ENCODE results near the gene DNAJB2. TPM values are rescaled to one million over a fixed set of nuclear protein-coding genes. Genes with fewer than 3 reads are reported as not detected.

DNAJB2 gene
- total RNA-seq, 1 experiment from 2014 or later, result 36.2 TPM

- H3K9me3 ChIP-seq (ENCODE audit: control insufficient read depth in 1 of 2, insufficient read depth in 1 of 2, low read depth in 1 of 2, low read length in 2 of 2), result no peaks in the 10 kb centered on the region
- no peaks in the 10 kb centered on the region for H3K27me3 ChIP-seq (ENCODE audit: insufficient read depth, low read length)
- ChIA-PET CTCF (interaction anchor here (1.2 kb wide), 1 partner anchor 9 kb away, joined by 3 read pairs; the partner anchor contains the start of gene DNAJB2), RAD21 (ENCODE audit: low non-redundant PET in 1 of 2, low total read pairs in 2 of 2, uncharacterized antibody in 2 of 2, unreplicated experiment in 2 of 2) (no interaction called here), POLR2A (no interaction called here)
- H3K4me3 ChIP-seq (replicated peaks in 1 of 2; ENCODE audit: low read depth in 1 of 2, low read length in 2 of 2), result no peak overlapping the region
- no peak overlapping the region for H3K27ac ChIP-seq (ENCODE audit: low read depth, low read length)
- ATAC-seq, result no peak
- TF ChIP-seq TCF7L2 (IDR thresholded peaks at IDR 0.05; ENCODE audit: borderline replicate concordance, extremely low read depth, insufficient read depth, insufficient read length) (no peak), SP1 (IDR thresholded peaks at IDR 0.05; ENCODE audit: low read depth) (no peak), EZH2 (IDR thresholded peaks at IDR 0.05) (no peak), JUND (IDR thresholded peaks at IDR 0.05) (no peak)
- no peak overlapping the region for H3K9ac ChIP-seq (ENCODE audit: low read length)
- peaks cover 16 to 18% of the 10 kb centered on the region in 2 experiments for H3K4me1 ChIP-seq (ENCODE audit: control insufficient read depth in 1 of 2, insufficient read depth in 2 of 2, low read length in 2 of 2)
- BruUV-seq (replicated peaks), result no TSS peak
- H3K36me3 ChIP-seq (ENCODE audit: control insufficient read depth in 1 of 2, insufficient read depth in 2 of 2, low read length in 2 of 2), result no peaks in the 10 kb centered on the region
- no peak overlapping the region for H3K4me2 ChIP-seq (ENCODE audit: low read length)
- no peaks in the 10 kb centered on the region for H4K20me1 ChIP-seq (ENCODE audit: insufficient read depth)
- no peak overlapping the region for H2AFZ ChIP-seq (ENCODE audit: low read depth, low read length, poor library complexity, severe bottlenecking)
- DNase-seq (ENCODE audit: low read depth, low spot score), result no peak
- no peaks in the 10 kb centered on the region for H3K79me2 ChIP-seq (ENCODE audit: insufficient read depth, low read length)
- intact Hi-C loops (cut with micrococcal nuclease), result no loop called here
- H3K9me2 ChIP-seq (ENCODE audit: insufficient read depth), result no peaks in the 10 kb centered on the region
These were observed 8.6 kb downstream of the DNAJB2 start for GRCh38 chr2:219287580-219288265.

GRCh38 chr2:219289195-219289536, 10.0 kb downstream of the DNAJB2 start:
- Histone ChIP-seq H3K27me3 (ENCODE audit: insufficient read depth, low read length) (no peaks in the 10 kb centered on the region), H2AFZ (ENCODE audit: low read depth, low read length, poor library complexity, severe bottlenecking) (no peak overlapping the region), H3K9me3 (ENCODE audit: control insufficient read depth in 1 of 2, insufficient read depth in 1 of 2, low read depth in 1 of 2, low read length in 2 of 2) (no peaks in the 10 kb centered on the region), H3K9ac (ENCODE audit: low read length) (no peak overlapping the region), H3K4me2 (ENCODE audit: low read length) (peak overlapping the region; percentile 41; the same call in 1 of the 2 replicates), H3K9me2 (ENCODE audit: insufficient read depth) (no peaks in the 10 kb centered on the region), H3K36me3 (ENCODE audit: control insufficient read depth in 1 of 2, insufficient read depth in 2 of 2, low read length in 2 of 2) (no peaks in the 10 kb centered on the region), H3K4me1 (ENCODE audit: control insufficient read depth in 1 of 2, insufficient read depth in 2 of 2, low read length in 2 of 2) (peaks cover 16 to 18% of the 10 kb centered on the region in 2 experiments), H3K4me3 (replicated peaks in 1 of 2; ENCODE audit: low read depth in 1 of 2, low read length in 2 of 2) (no peak overlapping the region), H3K79me2 (ENCODE audit: insufficient read depth, low read length) (no peaks in the 10 kb centered on the region), H3K27ac (ENCODE audit: low read depth, low read length) (no peak overlapping the region), H4K20me1 (ENCODE audit: insufficient read depth) (no peaks in the 10 kb centered on the region)
- no peak for ATAC-seq
- intact Hi-C loops (cut with micrococcal nuclease), result no loop called here
- DNase-seq (ENCODE audit: low read depth, low spot score), result no peak
- BruUV-seq (replicated peaks), result no TSS peak
- CTCF ChIA-PET, result no interaction called here
- POLR2A ChIA-PET, result no interaction called here
- RAD21 ChIA-PET (ENCODE audit: low non-redundant PET in 1 of 2, low total read pairs in 2 of 2, uncharacterized antibody in 2 of 2, unreplicated experiment in 2 of 2), result no interaction called here
- TF ChIP-seq RAD21 (IDR thresholded peaks at IDR 0.05; ENCODE audit: low read depth), result no peak
- TF ChIP-seq ELF1 (IDR thresholded peaks at IDR 0.05; ENCODE audit: borderline replicate concordance, low read depth), result no peak
- no peak for TF ChIP-seq POLR2A (IDR thresholded peaks at IDR 0.05; ENCODE audit: borderline replicate concordance, extremely low read depth, insufficient read depth, insufficient read length)
- no peak for TF ChIP-seq YY1 (IDR thresholded peaks at IDR 0.05; ENCODE audit: extremely low read depth, insufficient replicate concordance, low read depth, low read length)
- TF ChIP-seq CEBPB (IDR thresholded peaks at IDR 0.05; ENCODE audit: low read depth), result no peak
- TF ChIP-seq SRF (IDR thresholded peaks at IDR 0.05; ENCODE audit: low read depth), result no peak
- no peak for TF ChIP-seq ZNF274 (IDR thresholded peaks at IDR 0.05; ENCODE audit: low read depth, low read length)
- TF ChIP-seq CTCF (IDR thresholded peaks at IDR 0.05 in 2 of 3, conservative IDR thresholded peaks at IDR 0.05 in 1 of 3; ENCODE audit: borderline replicate concordance in 1 of 3, insufficient read depth in 1 of 3, low read depth in 2 of 3, low read length in 2 of 3), result no peak
- TF ChIP-seq EGR1 (IDR thresholded peaks at IDR 0.05; ENCODE audit: low read depth), result no peak
- no peak for TF ChIP-seq POLR2AphosphoS5 (IDR thresholded peaks at IDR 0.05; ENCODE audit: low read depth, low read length)
- no peak for TF ChIP-seq SIN3A (IDR thresholded peaks at IDR 0.05; ENCODE audit: low read depth)
- no peak for TF ChIP-seq CBX3 (IDR thresholded peaks at IDR 0.05; ENCODE audit: low read depth)
- TF ChIP-seq EZH2 (IDR thresholded peaks at IDR 0.05), result no peak
- no peak for TF ChIP-seq ZFX (IDR thresholded peaks at IDR 0.05)
- TF ChIP-seq ATF3 (IDR thresholded peaks at IDR 0.05), result no peak
